ENCODE results near the gene RSPH6A. TPM values are rescaled to one million over a fixed set of nuclear protein-coding genes. Genes with fewer than 3 reads are reported as not detected.

Gene RSPH6A
- total and polyA plus RNA-seq, 2 of the 13 experiments (the other 11 are each of a cell fraction or from before 2014, with no cell fraction given), result 0.07 TPM; not detected in 1

GRCh38 chr19:45781214-45782161 is 33.6 kb downstream of the RSPH6A start (continued):
- TF ChIP-seq USF2 (IDR thresholded peaks at IDR 0.05; ENCODE audit: low read depth, low read length), result no peak
- TF ChIP-seq USF2 (CRISPR knock-in tag; IDR thresholded peaks at IDR 0.05; ENCODE audit: borderline replicate concordance), result no peak
- no peak for TF ChIP-seq YEATS4 (CRISPR knock-in tag; IDR thresholded peaks at IDR 0.05; ENCODE audit: borderline replicate concordance)
- TF ChIP-seq STAG1 (CRISPR knock-in tag; IDR thresholded peaks at IDR 0.05), result no peak
- no peak for TF ChIP-seq IRF2 (CRISPR knock-in tag; IDR thresholded peaks at IDR 0.05)
- TF ChIP-seq ZNF563 (CRISPR knock-in tag; IDR thresholded peaks at IDR 0.05), result no peak
- no peak for TF ChIP-seq PATZ1 (CRISPR knock-in tag; IDR thresholded peaks at IDR 0.05)
- TF ChIP-seq NFYC (CRISPR knock-in tag; IDR thresholded peaks at IDR 0.05), result no peak
- TF ChIP-seq HNRNPUL1 (IDR thresholded peaks at IDR 0.05; ENCODE audit: low read depth, low read length), result no peak
- TF ChIP-seq ZNF776 (CRISPR knock-in tag; IDR thresholded peaks at IDR 0.05), result no peak
- no peak for TF ChIP-seq HHEX (CRISPR knock-in tag; IDR thresholded peaks at IDR 0.05)
- no peak for TF ChIP-seq ZNF883 (CRISPR knock-in tag; IDR thresholded peaks at IDR 0.05; ENCODE audit: not compliant biosample characterization)
- no peak for TF ChIP-seq NCOA5 (CRISPR knock-in tag; IDR thresholded peaks at IDR 0.05)
- no peak for TF ChIP-seq ZNF12 (CRISPR knock-in tag; IDR thresholded peaks at IDR 0.05)
- no peak for TF ChIP-seq CEBPG (CRISPR knock-in tag; IDR thresholded peaks at IDR 0.05)
- no peak for TF ChIP-seq ZNF225 (CRISPR knock-in tag; IDR thresholded peaks at IDR 0.05)
- TF ChIP-seq ZBTB37 (CRISPR knock-in tag; IDR thresholded peaks at IDR 0.05), result no peak
- TF ChIP-seq ZNF274 (CRISPR knock-in tag; IDR thresholded peaks at IDR 0.05), result no peak
- 0 out of 2 replicates have a peak, but pooled peaks have one; percentile 5 for TF ChIP-seq CTCF (CRISPR knock-in tag; IDR thresholded peaks at IDR 0.05)
- TF ChIP-seq ZNF264 (CRISPR knock-in tag; IDR thresholded peaks at IDR 0.05), result no peak
- TF ChIP-seq KDM2A (CRISPR knock-in tag; IDR thresholded peaks at IDR 0.05; ENCODE audit: borderline replicate concordance, low read depth), result no peak
- TF ChIP-seq FOXC1 (CRISPR knock-in tag; IDR thresholded peaks at IDR 0.05; ENCODE audit: borderline replicate concordance), result 0 out of 2 replicates have a peak, but pooled peaks have one; percentile 39
- TF ChIP-seq SCMH1 (CRISPR knock-in tag; IDR thresholded peaks at IDR 0.05; ENCODE audit: borderline replicate concordance), result no peak
- no peak for TF ChIP-seq ZNF33A (CRISPR knock-in tag; IDR thresholded peaks at IDR 0.05; ENCODE audit: borderline replicate concordance)

All from HepG2 (cell line).